GM18517 (cell line): ENCODE results near the gene CTSE.
A peak's percentile ranks its signal among the peaks of the same experiment; 100 is the strongest.

Experiments used
- ATAC-seq: cut with Tn5 transposase; IDR thresholded peaks from one replicate; pipeline ENCODE4 v1.9.1; 2021; ENCODE audit warnings: mild to moderate bottlenecking, moderate library complexity; ENCODE audit not compliant: unreplicated experiment

CTSE gene

GRCh38 chr1:206050655-206051235 is 27.1 kb upstream of the CTSE start:
- peak; percentile 80 for ATAC-seq

- ATAC-seq, result no peak
These were observed 26.4 kb upstream of the CTSE start for GRCh38 chr1:206049919-206050600.

- ATAC-seq, result peak; percentile 49
These were observed 25.6 kb upstream of the CTSE start for GRCh38 chr1:206049293-206049692.

- ATAC-seq, result no peak
These were observed 24.9 kb upstream of the CTSE start for GRCh38 chr1:206048582-206048981.

- no peak for ATAC-seq
These were observed 23.6 kb upstream of the CTSE start for GRCh38 chr1:206047271-206047670.

- ATAC-seq, result peak; percentile 77
These were observed 17.9 kb upstream of the CTSE start for GRCh38 chr1:206041640-206042039.

GRCh38 chr1:206040328-206040727 is 16.6 kb upstream of the CTSE start:
- no peak for ATAC-seq

- no peak for ATAC-seq
These were observed 15.6 kb upstream of the CTSE start for GRCh38 chr1:206039046-206039973.

- ATAC-seq, result no peak
These were observed 13.9 kb upstream of the CTSE start for GRCh38 chr1:206037581-206037980.

- ATAC-seq, result no peak
These were observed 13.2 kb upstream of the CTSE start for GRCh38 chr1:206036663-206037455.

GRCh38 chr1:206035027-206035426 is 11.3 kb upstream of the CTSE start:
- no peak for ATAC-seq

GRCh38 chr1:206032380-206033140 is 8.9 kb upstream of the CTSE start:
- no peak for ATAC-seq

GRCh38 chr1:206030714-206031113 is 7.0 kb upstream of the CTSE start:
- ATAC-seq, result peak; percentile 78

- no peak for ATAC-seq
These were observed 6.5 kb upstream of the CTSE start for GRCh38 chr1:206030191-206030590.

GRCh38 chr1:206029484-206029883 is 5.8 kb upstream of the CTSE start:
- ATAC-seq, result no peak

GRCh38 chr1:206025283-206025820 is 1.7 kb upstream of the CTSE start:
- no peak for ATAC-seq

- ATAC-seq, result no peak
These were observed 929 bp downstream of the CTSE start for GRCh38 chr1:206022766-206023165.

GRCh38 chr1:206021626-206022365 is 1.9 kb downstream of the CTSE start:
- no peak for ATAC-seq

- no peak for ATAC-seq
These were observed 2.6 kb downstream of the CTSE start for GRCh38 chr1:206021008-206021625.
